GM18499 (cell line): ENCODE data around the gene ZNF672.
"Not testable (repeated sequence)": the region's sequence is repeated elsewhere in the genome, so short reads cannot be mapped to it uniquely, and the experiment has no call there.

Experiments
- ATAC-seq: cut with Tn5 transposase; IDR thresholded peaks from one replicate; pipeline ENCODE4 v1.9.1; 2021; ENCODE audit warnings: moderate number of reproducible peaks; ENCODE audit not compliant: insufficient read depth, unreplicated experiment

ZNF672 gene

GRCh38 chr1:248830718-248831017, 7.4 kb upstream of the ZNF672 start:
- ATAC-seq: not testable (repeated sequence)

GRCh38 chr1:248831842-248832241, 6.2 kb upstream of the ZNF672 start:
- no peak for ATAC-seq

- no peak for ATAC-seq
Measured at GRCh38 chr1:248834343-248834940, 3.6 kb upstream of the ZNF672 start.

- no peak for ATAC-seq
Measured at GRCh38 chr1:248837045-248837780, 811 bp upstream of the ZNF672 start.

GRCh38 chr1:248838357-248839167, 538 bp downstream of the ZNF672 start:
- ATAC-seq: peak; percentile 37

- ATAC-seq: no peak
Measured at GRCh38 chr1:248839168-248839555, 1.1 kb downstream of the ZNF672 start.

- no peak for ATAC-seq
Measured at GRCh38 chr1:248840946-248841345, 2.9 kb downstream of the ZNF672 start.

- no peak for ATAC-seq
Measured at GRCh38 chr1:248841702-248842395, 3.8 kb downstream of the ZNF672 start.

- peak; percentile 37 for ATAC-seq
Measured at GRCh38 chr1:248842781-248843331, 4.8 kb downstream of the ZNF672 start.

GRCh38 chr1:248843687-248844086, 5.7 kb downstream of the ZNF672 start:
- ATAC-seq: no peak

- no peak for ATAC-seq
Measured at GRCh38 chr1:248844526-248844925, 6.5 kb downstream of the ZNF672 start.

- no peak for ATAC-seq
Measured at GRCh38 chr1:248847181-248847955, 9.3 kb downstream of the ZNF672 start.

- no peak for ATAC-seq
Measured at GRCh38 chr1:248847956-248848561, 10.0 kb downstream of the ZNF672 start.

GRCh38 chr1:248848602-248849001, 10.6 kb downstream of the ZNF672 start:
- ATAC-seq: no peak

- no peak for ATAC-seq
Measured at GRCh38 chr1:248849152-248849551, 11.1 kb downstream of the ZNF672 start.

GRCh38 chr1:248849637-248850036, 11.6 kb downstream of the ZNF672 start:
- no peak for ATAC-seq

- ATAC-seq: no peak
Measured at GRCh38 chr1:248850124-248850523, 12.1 kb downstream of the ZNF672 start.

- ATAC-seq: no peak
Measured at GRCh38 chr1:248850536-248851251, 12.7 kb downstream of the ZNF672 start.

GRCh38 chr1:248851390-248851789, 13.4 kb downstream of the ZNF672 start:
- no peak for ATAC-seq
